Measurements from ENCODE around the gene SCGB1C2. TPM values are rescaled to one million over a fixed set of nuclear protein-coding genes. Genes with fewer than 3 reads are reported as not detected.

SCGB1C2 gene
- total and polyA plus RNA-seq, 2 donors from 2014 or later = not detected

GRCh38 chr17:156094-156621, 18.8 kb downstream of the SCGB1C2 start:
- Histone ChIP-seq H3K9ac (ENCODE audit: low read length in 3 of 3) (no peak overlapping the region), H3K27ac (ENCODE audit: low read depth in 2 of 2, low read length in 2 of 2) (no peak overlapping the region), H3K36me3 (ENCODE audit: control insufficient read depth in 2 of 3, insufficient read depth in 3 of 3, low read length in 3 of 3) (peaks cover 0 to 2% (median 0%) of the 10 kb centered on the region in 3 donors), H3K4me1 (ENCODE audit: control insufficient read depth in 2 of 3, insufficient read depth in 2 of 3, low read depth in 1 of 3, low read length in 3 of 3) (no peaks in the 10 kb centered on the region), H3K9me3 (ENCODE audit: control insufficient read depth in 2 of 3, insufficient read depth in 1 of 3, low read length in 3 of 3) (no peaks in the 10 kb centered on the region), H3K27me3 (ENCODE audit: control insufficient read depth, insufficient read depth, low read length) (no peaks in the 10 kb centered on the region), H3K4me3 (ENCODE audit: low read length in 3 of 3) (no peak overlapping the region)
- DNase-seq (peak in 1 of 5 donors; percentile 56), FAIRE-seq (no peak)
- intact Hi-C loops (cut with DNase I) = no loop called here
- TF ChIP-seq CTCF (IDR thresholded peaks at IDR 0.05; ENCODE audit: borderline replicate concordance, extremely low read depth, insufficient read depth) = no peak

GRCh38 chr17:156946-157345, 19.6 kb downstream of the SCGB1C2 start:
- Histone ChIP-seq H3K36me3 (ENCODE audit: control insufficient read depth in 2 of 3, insufficient read depth in 3 of 3, low read length in 3 of 3) (peaks cover 0 to 2% (median 0%) of the 10 kb centered on the region in 3 donors), H3K27me3 (ENCODE audit: control insufficient read depth, insufficient read depth, low read length) (no peaks in the 10 kb centered on the region), H3K9me3 (ENCODE audit: control insufficient read depth in 2 of 3, insufficient read depth in 1 of 3, low read length in 3 of 3) (no peaks in the 10 kb centered on the region), H3K4me3 (ENCODE audit: low read length in 3 of 3) (no peak overlapping the region), H3K4me1 (ENCODE audit: control insufficient read depth in 2 of 3, insufficient read depth in 2 of 3, low read depth in 1 of 3, low read length in 3 of 3) (no peaks in the 10 kb centered on the region), H3K9ac (ENCODE audit: low read length in 3 of 3) (no peak overlapping the region), H3K27ac (ENCODE audit: low read depth in 2 of 2, low read length in 2 of 2) (no peak overlapping the region)
- peak in 1 of 5 donors; percentile 55 for DNase-seq
- FAIRE-seq = no peak
- no peak for TF ChIP-seq CTCF (IDR thresholded peaks at IDR 0.05; ENCODE audit: borderline replicate concordance, extremely low read depth, insufficient read depth)
- intact Hi-C loops (cut with DNase I) = no loop called here

- no peak for TF ChIP-seq CTCF (IDR thresholded peaks at IDR 0.05; ENCODE audit: borderline replicate concordance, extremely low read depth, insufficient read depth)
- intact Hi-C loops (cut with DNase I) = no loop called here
These were observed 20.5 kb downstream of the SCGB1C2 start for GRCh38 chr17:157901-158300.

GRCh38 chr17:158379-158778, 21.0 kb downstream of the SCGB1C2 start:
- Histone ChIP-seq H3K27ac (ENCODE audit: low read depth in 2 of 2, low read length in 2 of 2) (no peak overlapping the region), H3K4me3 (ENCODE audit: low read length in 3 of 3) (no peak overlapping the region), H3K4me1 (ENCODE audit: control insufficient read depth in 2 of 3, insufficient read depth in 2 of 3, low read depth in 1 of 3, low read length in 3 of 3) (no peaks in the 10 kb centered on the region), H3K9me3 (ENCODE audit: control insufficient read depth in 2 of 3, insufficient read depth in 1 of 3, low read length in 3 of 3) (no peaks in the 10 kb centered on the region), H3K36me3 (ENCODE audit: control insufficient read depth in 2 of 3, insufficient read depth in 3 of 3, low read length in 3 of 3) (peaks cover 0 to 2% (median 0%) of the 10 kb centered on the region in 3 donors), H3K9ac (ENCODE audit: low read length in 3 of 3) (no peak overlapping the region), H3K27me3 (ENCODE audit: control insufficient read depth, insufficient read depth, low read length) (no peaks in the 10 kb centered on the region)
- intact Hi-C loops (cut with DNase I) = no loop called here
- TF ChIP-seq CTCF (IDR thresholded peaks at IDR 0.05; ENCODE audit: borderline replicate concordance, extremely low read depth, insufficient read depth) = no peak
- FAIRE-seq (no peak), DNase-seq (no peak)

More at GRCh38 chr17:157901-158300, 20.5 kb downstream of the SCGB1C2 start:
- Histone ChIP-seq H3K9me3 (ENCODE audit: control insufficient read depth in 2 of 3, insufficient read depth in 1 of 3, low read length in 3 of 3) (no peaks in the 10 kb centered on the region), H3K36me3 (ENCODE audit: control insufficient read depth in 2 of 3, insufficient read depth in 3 of 3, low read length in 3 of 3) (peaks cover 0 to 2% (median 0%) of the 10 kb centered on the region in 3 donors), H3K4me1 (ENCODE audit: control insufficient read depth in 2 of 3, insufficient read depth in 2 of 3, low read depth in 1 of 3, low read length in 3 of 3) (no peaks in the 10 kb centered on the region), H3K27ac (ENCODE audit: low read depth in 2 of 2, low read length in 2 of 2) (no peak overlapping the region), H3K27me3 (ENCODE audit: control insufficient read depth, insufficient read depth, low read length) (no peaks in the 10 kb centered on the region), H3K4me3 (ENCODE audit: low read length in 3 of 3) (no peak overlapping the region), H3K9ac (ENCODE audit: low read length in 3 of 3) (no peak overlapping the region)
- peak in 1 of 5 donors; percentile 40 for DNase-seq
- no peak for FAIRE-seq
